Measurements from ENCODE around the gene RAP2A.

- no peak for TF ChIP-seq TCF7L2 (IDR thresholded peaks at IDR 0.05; ENCODE audit: low read depth, low read length)
- no peak for TF ChIP-seq NFIX (CRISPR knock-in tag; IDR thresholded peaks at IDR 0.05; ENCODE audit: low read depth)
- TF ChIP-seq ZNF431 (CRISPR knock-in tag; IDR thresholded peaks at IDR 0.05): no peak
- TF ChIP-seq POLR2A (conservative IDR thresholded peaks at IDR 0.05): no peak
- no peak for TF ChIP-seq ZNF224 (CRISPR knock-in tag; IDR thresholded peaks at IDR 0.05)
- TF ChIP-seq ZNF165 (CRISPR knock-in tag; IDR thresholded peaks at IDR 0.05; ENCODE audit: borderline replicate concordance): no peak
- no peak for TF ChIP-seq BRCA1 (IDR thresholded peaks at IDR 0.05)
- TF ChIP-seq BRCA1 (CRISPR knock-in tag; IDR thresholded peaks at IDR 0.05): no peak
- TF ChIP-seq TEAD1 (CRISPR knock-in tag; IDR thresholded peaks at IDR 0.05): no peak
Measured at GRCh38 chr13:97388373-97388772, 45.6 kb upstream of the RAP2A start.
